SJCRH30 (cell line): Measurements from ENCODE around the gene PIF1. TPM values are rescaled to one million over a fixed set of nuclear protein-coding genes. Genes with fewer than 3 reads are reported as not detected.
"Not testable (repeated sequence)": the region's sequence is repeated elsewhere in the genome, so short reads cannot be mapped to it uniquely, and the experiment has no call there.

Experiments
- DNase-seq, 2 experiments: peaks; one replicate each; pipeline ENCODE4 v3.0.0-alpha.2; 2015 to 2020
- H3K27ac ChIP-seq: fragments of 250-450 bp; sonication (Bioruptor Pico); 2 replicates; pipeline ENCODE4 v1.5.1; 2020; ENCODE audit warnings: mild to moderate bottlenecking, moderate library complexity
- H3K27me3 ChIP-seq: fragments of 250-450 bp; sonication (Bioruptor Pico); 2 replicates; pipeline ENCODE4 v1.5.1; 2020; ENCODE audit warnings: mild to moderate bottlenecking, moderate library complexity
- H3K36me3 ChIP-seq: fragments of 250-450 bp; sonication (Bioruptor Pico); 2 replicates; pipeline ENCODE4 v1.5.1; 2020; ENCODE audit warnings: mild to moderate bottlenecking, moderate library complexity
- H3K4me1 ChIP-seq: fragments of 250-450 bp; sonication (Bioruptor Pico); 2 replicates; pipeline ENCODE4 v1.5.1; 2020; ENCODE audit warnings: mild to moderate bottlenecking, moderate library complexity
- H3K4me3 ChIP-seq: fragments of 250-450 bp; sonication (Bioruptor Pico); 2 replicates; pipeline ENCODE4 v1.5.1; 2020; ENCODE audit warnings: mild to moderate bottlenecking, moderate library complexity
- H3K9me3 ChIP-seq: fragments of 250-450 bp; sonication (Bioruptor Pico); replicated peaks from 2 replicates; pipeline ENCODE4 v1.5.1; 2020; ENCODE audit warnings: mild to moderate bottlenecking, moderate library complexity
- total RNA-seq: library from RNA; depleted of rRNA; stranded (reverse); fragments of >200 nt; shearing (Covaris generic); gene quantifications from 2 replicates; pipeline ENCODE4 v1.2.3, GENCODE V29; 2014

Gene PIF1
- total RNA-seq, 1 experiment from 2014 or later: 22.3 TPM

GRCh38 chr15:64808785-64809453 lies 16.5 kb downstream of the PIF1 start:
- no peak overlapping the region for H3K4me3 ChIP-seq
- no peak overlapping the region for H3K27ac ChIP-seq
- H3K9me3 ChIP-seq: no peaks in the 10 kb centered on the region
- DNase-seq: no peak
- no peaks in the 10 kb centered on the region for H3K36me3 ChIP-seq
- H3K27me3 ChIP-seq: no peaks in the 10 kb centered on the region
- H3K4me1 ChIP-seq: peaks cover 13% of the 10 kb centered on the region

DNA sequence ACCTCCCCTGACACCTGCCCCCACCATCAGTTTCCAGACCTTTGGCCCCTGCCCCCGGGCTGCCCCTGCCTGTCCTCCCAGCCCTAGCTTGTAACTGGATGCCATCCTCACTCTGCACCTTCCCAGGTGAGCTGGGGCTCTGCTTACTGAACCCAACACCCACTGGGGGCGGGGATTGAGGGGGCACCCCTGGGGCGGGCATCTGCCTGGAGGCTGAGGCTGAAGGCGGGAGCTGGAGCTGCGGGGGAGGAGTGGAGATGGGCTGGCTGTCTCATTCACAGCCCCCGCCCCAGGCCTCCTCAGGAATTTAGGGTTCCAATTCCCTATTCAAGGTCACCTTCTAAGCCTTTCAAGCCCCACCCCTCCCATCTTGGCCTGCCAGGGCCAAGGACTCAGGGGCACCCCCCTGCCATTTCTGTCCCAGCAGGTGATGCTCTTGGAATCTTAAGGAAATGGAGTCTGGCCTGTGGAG lies 17.7 kb downstream of the PIF1 start:
- Histone ChIP-seq H3K27ac (no peak overlapping the region), H3K27me3 (no peaks in the 10 kb centered on the region), H3K4me3 (no peak overlapping the region), H3K36me3 (no peaks in the 10 kb centered on the region), H3K9me3 (no peaks in the 10 kb centered on the region), H3K4me1 (peaks cover 5% of the 10 kb centered on the region; the same call in 1 of the 2 replicates)
- no peak for DNase-seq

- H3K36me3 ChIP-seq: no peaks in the 10 kb centered on the region
- H3K4me1 ChIP-seq: peaks cover 4% of the 10 kb centered on the region; the same call in 1 of the 2 replicates
- no peaks in the 10 kb centered on the region for H3K27me3 ChIP-seq
- no peaks in the 10 kb centered on the region for H3K9me3 ChIP-seq
- DNase-seq: no peak
- H3K27ac ChIP-seq: no peak overlapping the region
- H3K4me3 ChIP-seq: no peak overlapping the region
Observed at GRCh38 chr15:64807051-64807749, 18.2 kb downstream of the PIF1 start.

DNA sequence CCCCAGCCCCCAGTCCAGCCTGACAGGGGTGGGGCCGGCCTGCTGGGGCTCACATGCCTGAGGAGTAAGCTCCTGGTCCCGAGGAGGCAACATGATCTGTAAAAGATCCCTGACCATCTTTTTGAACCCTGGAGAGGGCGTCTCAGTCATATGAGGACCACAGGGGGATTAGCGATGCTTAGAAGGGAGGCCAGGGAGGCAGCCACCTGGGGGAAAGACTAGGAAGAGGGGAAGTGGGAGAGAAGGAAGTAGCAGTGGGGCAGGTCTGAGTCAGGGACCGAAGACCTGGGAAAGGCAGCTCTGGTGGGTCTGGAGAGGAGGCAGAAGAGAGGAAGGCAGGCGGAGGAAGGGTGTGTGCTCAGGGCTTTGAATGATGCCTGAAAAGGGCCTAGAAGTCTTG lies 18.9 kb downstream of the PIF1 start:
- Histone ChIP-seq H3K4me1 (peaks cover 4% of the 10 kb centered on the region; the same call in 1 of the 2 replicates), H3K27ac (no peak overlapping the region), H3K9me3 (no peaks in the 10 kb centered on the region), H3K27me3 (no peaks in the 10 kb centered on the region), H3K36me3 (no peaks in the 10 kb centered on the region), H3K4me3 (no peak overlapping the region)
- no peak for DNase-seq

DNA sequence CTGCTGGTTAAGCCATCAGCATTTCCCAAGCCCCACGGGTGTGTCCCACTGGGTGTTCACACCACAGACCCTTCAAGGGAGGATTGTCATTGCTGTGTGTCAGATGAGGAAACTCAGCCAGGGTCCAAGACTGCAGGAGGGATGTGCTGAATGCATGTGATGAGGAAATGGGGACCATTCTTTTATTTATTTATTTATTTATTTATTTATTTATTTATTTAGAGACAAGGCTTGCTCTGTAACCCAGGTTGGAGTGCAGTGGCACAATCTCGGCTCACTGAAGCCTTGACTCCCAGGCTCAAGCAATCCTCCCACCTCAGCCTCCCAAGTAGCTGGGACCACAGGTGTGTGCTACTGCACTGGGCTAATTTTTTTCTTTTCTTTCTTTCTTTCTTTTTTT lies 20.8 kb downstream of the PIF1 start:
- DNase-seq: no peak
- Histone ChIP-seq H3K4me3 (no peak overlapping the region), H3K27me3 (no peaks in the 10 kb centered on the region), H3K4me1 (no peaks in the 10 kb centered on the region), H3K27ac (no peak overlapping the region), H3K9me3 (no peaks in the 10 kb centered on the region), H3K36me3 (no peaks in the 10 kb centered on the region)

GRCh38 chr15:64803526-64803925 lies 21.9 kb downstream of the PIF1 start:
- H3K36me3 ChIP-seq: no peaks in the 10 kb centered on the region

GRCh38 chr15:64800476-64800875 lies 25.0 kb downstream of the PIF1 start:
- Histone ChIP-seq H3K9me3 (no peaks in the 10 kb centered on the region), H3K27ac (no peak overlapping the region)

More at GRCh38 chr15:64803526-64803925, 21.9 kb downstream of the PIF1 start:
- Histone ChIP-seq H3K27me3 (no peaks in the 10 kb centered on the region), H3K27ac (no peak overlapping the region), H3K4me1 (no peaks in the 10 kb centered on the region), H3K4me3 (no peak overlapping the region), H3K9me3 (no peaks in the 10 kb centered on the region)
- DNase-seq: no peak

DNA sequence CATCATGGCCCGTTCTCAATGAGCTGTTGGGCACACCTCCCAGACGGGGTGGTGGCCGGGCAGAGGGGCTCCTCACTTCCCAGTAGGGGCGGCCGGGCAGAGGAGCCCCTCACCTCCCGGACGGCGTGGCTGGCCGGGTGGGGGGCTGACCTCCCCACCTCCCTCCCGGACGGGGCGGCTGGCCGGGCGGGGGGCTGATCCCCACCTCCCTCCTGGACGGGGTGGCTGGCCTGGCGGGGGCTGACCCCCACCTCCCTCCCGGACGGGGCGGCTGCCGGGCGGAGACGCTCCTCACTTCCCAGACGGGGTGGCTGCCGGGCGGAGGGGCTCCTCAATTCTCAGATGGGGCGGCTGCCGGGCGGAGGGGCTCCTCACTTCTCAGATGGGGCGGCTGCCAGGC lies 26.5 kb downstream of the PIF1 start:
- H3K27ac ChIP-seq, H3K36me3 ChIP-seq, H3K27me3 ChIP-seq, DNase-seq, H3K4me3 ChIP-seq, H3K4me1 ChIP-seq, H3K9me3 ChIP-seq: not testable (repeated sequence)

More at GRCh38 chr15:64800476-64800875, 25.0 kb downstream of the PIF1 start:
- Histone ChIP-seq H3K27me3 (no peaks in the 10 kb centered on the region), H3K36me3 (no peaks in the 10 kb centered on the region), H3K4me1 (no peaks in the 10 kb centered on the region), H3K4me3 (no peak overlapping the region)
- DNase-seq: no peak

- not testable (repeated sequence) for H3K36me3 ChIP-seq, H3K27me3 ChIP-seq, H3K27ac ChIP-seq, H3K9me3 ChIP-seq, H3K4me3 ChIP-seq, H3K4me1 ChIP-seq, DNase-seq
Observed at GRCh38 chr15:64795921-64796320, 29.5 kb downstream of the PIF1 start.

- not testable (repeated sequence) for DNase-seq, H3K4me3 ChIP-seq, H3K9me3 ChIP-seq, H3K36me3 ChIP-seq, H3K4me1 ChIP-seq, H3K27me3 ChIP-seq, H3K27ac ChIP-seq
Observed at GRCh38 chr15:64795299-64795698, 30.1 kb downstream of the PIF1 start.

DNA sequence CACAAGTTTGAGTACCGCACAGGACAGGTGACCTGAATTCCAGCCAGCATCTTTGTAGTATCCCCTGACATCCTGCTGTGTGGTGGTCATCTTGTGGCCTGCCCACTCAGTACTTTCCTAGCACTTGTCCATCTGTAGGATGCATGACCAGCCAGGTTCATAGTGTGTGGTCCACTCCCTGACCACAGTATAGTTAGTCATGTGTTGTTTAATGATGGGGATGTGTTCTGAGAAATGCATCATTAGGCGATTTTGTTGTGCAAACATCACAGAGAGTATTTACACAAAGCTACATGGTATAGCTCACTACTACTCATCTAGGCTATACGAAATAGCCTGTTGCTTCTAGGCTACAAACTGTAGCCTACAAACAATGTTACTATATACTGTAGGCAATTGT lies 33.2 kb downstream of the PIF1 start:
- no peaks in the 10 kb centered on the region for H3K27me3 ChIP-seq
- H3K36me3 ChIP-seq: no peaks in the 10 kb centered on the region
- no peak overlapping the region for H3K4me3 ChIP-seq
- H3K27ac ChIP-seq: no peak overlapping the region
- no peaks in the 10 kb centered on the region for H3K4me1 ChIP-seq
- DNase-seq: no peak
- no peaks in the 10 kb centered on the region for H3K9me3 ChIP-seq

DNA sequence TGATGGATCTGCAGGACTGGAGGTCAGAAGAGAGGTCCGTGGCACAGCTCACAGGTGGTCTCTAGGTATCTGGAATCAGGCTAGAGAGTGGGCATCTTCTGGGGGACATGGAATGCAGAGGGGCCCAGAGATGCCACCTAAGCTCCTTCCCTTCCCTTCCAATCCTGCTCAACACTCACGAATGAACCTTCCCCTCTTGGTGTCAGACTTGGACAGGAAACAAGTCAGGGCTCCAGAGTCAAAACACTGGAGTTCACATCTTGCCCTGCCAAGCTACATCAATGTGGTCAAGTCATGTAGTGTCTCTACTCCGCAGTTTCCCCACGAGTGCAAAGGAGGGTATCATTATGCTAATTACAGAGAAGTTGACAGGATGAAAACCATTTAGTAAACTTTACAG lies 34.0 kb downstream of the PIF1 start:
- Histone ChIP-seq H3K27ac (no peak overlapping the region), H3K4me3 (no peak overlapping the region), H3K27me3 (no peaks in the 10 kb centered on the region), H3K9me3 (no peaks in the 10 kb centered on the region), H3K36me3 (no peaks in the 10 kb centered on the region), H3K4me1 (no peaks in the 10 kb centered on the region)
- DNase-seq: no peak

DNA sequence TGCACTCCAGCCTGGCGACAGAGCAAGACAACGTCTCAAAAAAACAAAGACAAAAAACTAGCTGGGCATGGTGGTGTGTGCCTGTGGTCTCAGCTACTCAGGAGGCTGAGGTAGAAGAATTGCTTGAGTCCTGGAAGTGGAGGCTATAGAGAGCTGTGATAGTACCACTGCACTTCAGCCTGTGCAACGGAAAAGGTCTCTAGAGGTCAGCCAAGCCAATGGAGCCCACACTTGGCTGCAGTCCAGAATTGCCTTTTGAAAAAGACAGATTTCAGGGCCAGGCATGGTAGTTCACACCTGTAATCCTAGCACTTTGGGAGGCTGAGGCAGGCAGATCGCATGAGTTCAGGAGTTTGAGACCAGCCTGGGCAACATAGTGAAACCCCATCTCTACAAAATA lies 41.7 kb downstream of the PIF1 start:
- no peak overlapping the region for H3K4me3 ChIP-seq
- no peaks in the 10 kb centered on the region for H3K36me3 ChIP-seq
- no peak overlapping the region for H3K27ac ChIP-seq
- H3K9me3 ChIP-seq: no peaks in the 10 kb centered on the region
- DNase-seq: no peak
- no peaks in the 10 kb centered on the region for H3K27me3 ChIP-seq
- H3K4me1 ChIP-seq: no peaks in the 10 kb centered on the region

GRCh38 chr15:64782751-64783150 lies 42.7 kb downstream of the PIF1 start:
- Histone ChIP-seq H3K36me3 (no peaks in the 10 kb centered on the region), H3K9me3 (no peaks in the 10 kb centered on the region), H3K27me3 (no peaks in the 10 kb centered on the region), H3K27ac (no peak overlapping the region), H3K4me3 (no peak overlapping the region), H3K4me1 (no peaks in the 10 kb centered on the region)
- DNase-seq: no peak

DNA sequence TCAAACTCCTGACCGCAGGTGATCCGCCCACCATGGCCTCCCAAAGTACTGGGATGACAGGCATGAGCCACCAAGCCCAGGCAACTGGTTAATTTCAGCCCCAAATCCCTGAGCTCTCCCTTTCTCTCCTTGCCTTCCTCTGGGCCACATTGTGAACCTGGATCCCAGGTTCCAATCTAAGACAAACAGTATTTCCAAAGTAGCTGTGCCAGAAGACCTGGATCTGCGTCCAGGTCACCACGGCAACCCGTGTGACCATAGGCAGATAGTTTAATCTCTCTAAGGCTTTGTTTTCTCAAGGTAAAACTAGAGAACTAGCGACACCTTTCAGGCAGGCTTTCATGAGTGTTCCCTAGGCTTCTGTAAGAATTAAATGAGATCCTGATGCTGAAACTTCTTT lies 44.1 kb downstream of the PIF1 start:
- Histone ChIP-seq H3K4me3 (no peak overlapping the region), H3K9me3 (no peaks in the 10 kb centered on the region), H3K27ac (no peak overlapping the region), H3K36me3 (no peaks in the 10 kb centered on the region), H3K27me3 (no peaks in the 10 kb centered on the region), H3K4me1 (peaks cover 2% of the 10 kb centered on the region; the same call in 1 of the 2 replicates)
- no peak for DNase-seq
